Right lobe of liver (tissue), 6 donors: ENCODE data around the gene ATP5F1E. TPM values are rescaled to one million over a fixed set of nuclear protein-coding genes. Genes with fewer than 3 reads are reported as not detected.

ENCODE experiments used
- ATAC-seq, 4 donors: fragments of 200-7000 bp; cut with Tn5 transposase; one replicate each; pipeline ENCODE4 v1.9.1; 2020; ENCODE audit warnings: mild to moderate bottlenecking in 4 of 4, moderate library complexity in 4 of 4
- DNase-seq, 3 donors: peaks; one replicate each; pipeline ENCODE4 v3.0.0-alpha.2; 2020
- H3K27ac ChIP-seq, 3 donors: fragments of 200-600 bp; one replicate each; pipeline ENCODE4 v1.8.0; 2022
- H3K27me3 ChIP-seq, 2 donors: fragments of 200-600 bp; one replicate each; pipeline ENCODE4 v1.8.0; 2022
- H3K36me3 ChIP-seq, 4 donors: fragments of 200-600 bp; sonication (generic) in 1 of 4; one replicate each; pipeline versions ENCODE4 v1.5.1 to v1.8.0; 2017 to 2022; ENCODE audit warnings: control low read depth in 1 of 4
- H3K4me1 ChIP-seq, 4 donors: fragments of 200-600 bp; sonication (generic) in 1 of 4; one replicate each; pipeline versions ENCODE4 v1.5.1 to v1.8.0; 2017 to 2022; ENCODE audit warnings: control low read depth in 1 of 4
- H3K4me3 ChIP-seq, 3 donors: fragments of 200-600 bp; one replicate each; pipeline ENCODE4 v1.8.0; 2022
- H3K9me3 ChIP-seq, 4 donors: fragments of 200-600 bp; sonication (generic) in 1 of 4; one replicate each; pipeline versions ENCODE4 v1.5.1 to v1.8.0; 2017 to 2022; ENCODE audit warnings: control low read depth in 1 of 4
- POLR2A ChIP-seq: fragments of 450-650 bp; IDR thresholded peaks from one replicate; pipeline ENCODE4 v1.6.1; 2017; ENCODE audit warnings: antibody characterized with exemption, mild to moderate bottlenecking
- WGBS: methylation state at CpG from one replicate; pipeline ENCODE4 v1.1.6; 2018; ENCODE audit warnings: low coverage, low lambda C conversion rate; ENCODE audit not compliant: insufficient coverage; ENCODE audit errors: missing lambda C conversion rate; 5-methylcytosine and 5-hydroxymethylcytosine counted together
- intact Hi-C, 2 donors: fragments of 100-400 bp; cut with DNase I; formaldehyde crosslinking; loops; one replicate each; pipeline versions ENCODE4 v1.11.2 to v1.14.1; 2022
- total RNA-seq, 6 experiments: library from RNA; depleted of rRNA in 2 of 6; stranded (reverse); fragments of >200 nt in 2 of 6; fragmentation: NEBNext Ultra II Directional in 3 of 6; extraction: Animal tissue kit (Norgen Biotek cat#: 25700) in 3 of 6; gene quantifications; one replicate each; pipeline versions ENCODE4 v1.1.0 to v1.2.4, GENCODE V29; 2016 to 2023
- TF ChIP-seq, protein P1 (sequence below), 4 donors: fragments of 200-600 bp in 3 of 4; fragments of 450-650 bp in 1 of 4; IDR thresholded peaks; one replicate each; pipeline versions ENCODE4 v1.5.1 to v1.8.0; 2016 to 2022; ENCODE audit warnings: antibody characterized with exemption in 4 of 4, mild to moderate bottlenecking in 2 of 4
- donor health status: DM: no; HTN: yes; CAD: no.
- donor health status: DM: no; HTN: no; CAD: no.
- donor health status: DM: no; HTN: no; CAD: no.
- donor health status: DM: no; HTN: yes; CAD: no.
- donor health status: DM: no; HTN: yes; CAD: no.

Gene ATP5F1E
- total RNA-seq, 6 experiments from 2014 or later: 15.8 to 34.6 (median 30.5) TPM

- intact Hi-C loops: no loop called here
- 87% methylated on average over 3 of the region's 3 CpGs for WGBS
Observed at GRCh38 chr20:58976061-58976730, 55.9 kb downstream of the ATP5F1E start.

More at GRCh38 chr20:58976061-58976730, 55.9 kb downstream of the ATP5F1E start:
- ATAC-seq (no peak), DNase-seq (no peak)
- Histone ChIP-seq H3K36me3 (no peaks in the 10 kb centered on the region), H3K27ac (no peak overlapping the region), H3K27me3 (no peaks in the 10 kb centered on the region), H3K4me1 (no peaks in the 10 kb centered on the region), H3K9me3 (peaks cover 0 to 3% (median 0%) of the 10 kb centered on the region in 4 donors), H3K4me3 (no peak overlapping the region)
- TF ChIP-seq, protein P1, sequence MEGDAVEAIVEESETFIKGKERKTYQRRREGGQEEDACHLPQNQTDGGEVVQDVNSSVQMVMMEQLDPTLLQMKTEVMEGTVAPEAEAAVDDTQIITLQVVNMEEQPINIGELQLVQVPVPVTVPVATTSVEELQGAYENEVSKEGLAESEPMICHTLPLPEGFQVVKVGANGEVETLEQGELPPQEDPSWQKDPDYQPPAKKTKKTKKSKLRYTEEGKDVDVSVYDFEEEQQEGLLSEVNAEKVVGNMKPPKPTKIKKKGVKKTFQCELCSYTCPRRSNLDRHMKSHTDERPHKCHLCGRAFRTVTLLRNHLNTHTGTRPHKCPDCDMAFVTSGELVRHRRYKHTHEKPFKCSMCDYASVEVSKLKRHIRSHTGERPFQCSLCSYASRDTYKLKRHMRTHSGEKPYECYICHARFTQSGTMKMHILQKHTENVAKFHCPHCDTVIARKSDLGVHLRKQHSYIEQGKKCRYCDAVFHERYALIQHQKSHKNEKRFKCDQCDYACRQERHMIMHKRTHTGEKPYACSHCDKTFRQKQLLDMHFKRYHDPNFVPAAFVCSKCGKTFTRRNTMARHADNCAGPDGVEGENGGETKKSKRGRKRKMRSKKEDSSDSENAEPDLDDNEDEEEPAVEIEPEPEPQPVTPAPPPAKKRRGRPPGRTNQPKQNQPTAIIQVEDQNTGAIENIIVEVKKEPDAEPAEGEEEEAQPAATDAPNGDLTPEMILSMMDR (IDR thresholded peaks at IDR 0.05): no peak
- no peak for TF ChIP-seq POLR2A

Other genes with a start within 250 kb of the ATP5F1E start
- under 1 TPM in 3 of 6 experiments, not detected in 3; 0.23 to 0.37 (median 0.27) TPM for gene GNAS-AS1, start 181.4 kb downstream of the ATP5F1E start, total RNA-seq
- gene GNAS, start 179.6 kb downstream of the ATP5F1E start, total RNA-seq: 100 to 1,000 TPM; 254 to 400 (median 287) TPM
- 10 to 100 TPM; 31.1 to 41.4 (median 36.5) TPM for gene NELFCD, start 51.1 kb downstream of the ATP5F1E start, total RNA-seq
- gene CTSZ, start 25.1 kb downstream of the ATP5F1E start, total RNA-seq: 100 to 1,000 TPM; 198 to 296 (median 222) TPM
- 1 to 10 TPM in 1 of 6 experiments, under 1 TPM in 4, not detected in 1; 0.06 to 1.5 (median 0.31) TPM for gene TUBB1, start 12.9 kb downstream of the ATP5F1E start, total RNA-seq
- 10 to 100 TPM; 16.3 to 37.5 (median 23.3) TPM for gene PRELID3B, start 10.5 kb upstream of the ATP5F1E start, total RNA-seq
- under 1 TPM; 0.04 to 0.25 (median 0.07) TPM for gene ZNF831, start 131.5 kb upstream of the ATP5F1E start, total RNA-seq